ENCODE data around the gene SSMEM1. TPM values are rescaled to one million over a fixed set of nuclear protein-coding genes. Genes with fewer than 3 reads are reported as not detected.

The SSMEM1 gene
- total RNA-seq, 1 experiment from 2014 or later = not detected

- no peak overlapping the region for H4K5ac ChIP-seq (ENCODE audit: insufficient read length, low read depth, low read length)
- no peaks in the 10 kb centered on the region for H3K27me3 ChIP-seq (ENCODE audit: insufficient read depth, low read length)
- H3K27ac ChIP-seq (ENCODE audit: insufficient read length, low read depth, low read length) = no peak overlapping the region
- H3K23me2 ChIP-seq (ENCODE audit: insufficient read length, low read depth, low read length, poor library complexity, severe bottlenecking) = no peaks in the 10 kb centered on the region
- no peak overlapping the region for H3T11ph ChIP-seq (ENCODE audit: low read length)
- H2BK12ac ChIP-seq (ENCODE audit: insufficient read length, low read depth, low read length) = no peak overlapping the region
- H4K91ac ChIP-seq (ENCODE audit: insufficient read length, low read depth, low read length) = no peak overlapping the region
- no peaks in the 10 kb centered on the region for H3K4me1 Mint-ChIP-seq
- no peaks in the 10 kb centered on the region for H3K9me3 ChIP-seq (ENCODE audit: control insufficient read depth, low read depth, low read length)
- no peak overlapping the region for H3K14ac ChIP-seq (ENCODE audit: insufficient read depth, low read length)
- H3K27me3 Mint-ChIP-seq (ENCODE audit: low read depth) = no peaks in the 10 kb centered on the region
- H3K4me2 ChIP-seq (ENCODE audit: insufficient read depth, insufficient read length, low read length) = no peak overlapping the region
- no CpG with 5 or more reads among the region's 2 CpGs for WGBS (ENCODE audit: extremely low coverage, insufficient read length, low lambda C conversion rate)
- no peaks in the 10 kb centered on the region for H3K4me1 ChIP-seq (ENCODE audit: insufficient read depth, low read length)
- H4K8ac ChIP-seq (replicated peaks; ENCODE audit: insufficient read length, low read depth, low read length) = no peak overlapping the region
- H3K23ac ChIP-seq (ENCODE audit: insufficient read length, low read depth, low read length) = no peak overlapping the region
- no peak overlapping the region for H2AFZ ChIP-seq (ENCODE audit: low read length)
- no peaks in the 10 kb centered on the region for H3K79me1 ChIP-seq (ENCODE audit: insufficient read depth, low read depth, low read length, poor library complexity, severe bottlenecking)
- no peak overlapping the region for H3K9ac ChIP-seq (ENCODE audit: extremely low read depth, insufficient read length, low read length)
- H3K18ac ChIP-seq (ENCODE audit: insufficient read length, low read depth, low read length) = no peak overlapping the region
- no peak overlapping the region for H2BK120ac ChIP-seq (ENCODE audit: low read depth, low read length, poor library complexity, severe bottlenecking)
- no peak overlapping the region for H2BK5ac ChIP-seq (ENCODE audit: insufficient read length, low read length)
- H4K20me1 ChIP-seq (ENCODE audit: control insufficient read depth, insufficient read depth, insufficient read length) = no peaks in the 10 kb centered on the region
- no peaks in the 10 kb centered on the region for H3K79me2 ChIP-seq (ENCODE audit: insufficient read depth, low read length)
- no peak overlapping the region for H3K4ac ChIP-seq (ENCODE audit: low read depth, low read length)
- no peak overlapping the region for H2AK5ac ChIP-seq (ENCODE audit: insufficient read length, low read length)
- no peak overlapping the region for H3K4me3 Mint-ChIP-seq
- H3K56ac ChIP-seq (ENCODE audit: insufficient read length, low read depth, low read length) = no peak overlapping the region
- H3K27ac Mint-ChIP-seq = no peak overlapping the region
- peaks cover 23 to 61% (median 58%) of the 10 kb centered on the region in 3 experiments for H3K36me3 Mint-ChIP-seq (ENCODE audit: insufficient read depth in 1 of 3, low read depth in 3 of 3)
- H2BK20ac ChIP-seq (ENCODE audit: low read depth, low read length, poor library complexity, severe bottlenecking) = no peak overlapping the region
- H3K9me3 Mint-ChIP-seq = peaks cover 4 to 5% of the 10 kb centered on the region in 2 experiments; a peak in 3 of 5 replicates
- TF ChIP-seq CTCF (conservative IDR thresholded peaks at IDR 0.05) = no peak
- H2BK15ac ChIP-seq (ENCODE audit: low read depth, low read length) = no peak overlapping the region
- DNase-seq = no peak
These were observed 47.6 kb upstream of the SSMEM1 start for GRCh38 chr7:130160023-130160422.
